H1 (cell line): ENCODE data around the gene RAD51B.

Experiments
- CBX5 ChIP-seq: fragments of 300-800, 300-1000 bp; sonication (generic); IDR thresholded peaks from 2 replicates; pipeline ENCODE4 v1.7.1; 2016; ENCODE audit warnings: antibody characterized with exemption, low read length, low read depth
- EGR1 ChIP-seq: IDR thresholded peaks from 2 replicates; pipeline ENCODE4 v1.6.1; 2011; ENCODE audit warnings: low read depth, low read length, borderline replicate concordance
- EP300 ChIP-seq, 2 experiments: IDR thresholded peaks; 1 replicate in 1 of 2; 2 replicates in 1 of 2; pipeline ENCODE4 v1.6.1; 2011 to 2012; ENCODE audit warnings: low read depth in 2 of 2, low read length in 2 of 2, mild to moderate bottlenecking in 2 of 2, borderline replicate concordance in 1 of 2, inconsistent platforms in 1 of 2, moderate library complexity in 1 of 2
- JUND ChIP-seq: IDR thresholded peaks from 2 replicates; pipeline ENCODE4 v1.6.1; 2011; ENCODE audit warnings: mild to moderate bottlenecking, improper control_type of control experiment, low read length
- KDM1A ChIP-seq: fragments of 200-600, 300-600 bp; sonication (generic); IDR thresholded peaks from 2 replicates; pipeline ENCODE4 v1.7.1; 2016; ENCODE audit warnings: mild to moderate bottlenecking, low read length, borderline replicate concordance
- PHF8 ChIP-seq: fragments of 200-600 bp; sonication (generic); conservative IDR thresholded peaks from 2 replicates; pipeline ENCODE4 v1.7.1; 2012; ENCODE audit warnings: low read depth, mild to moderate bottlenecking, inconsistent platforms, low read length, moderate library complexity
- POLR2AphosphoS5 ChIP-seq: IDR thresholded peaks from 2 replicates; pipeline ENCODE4 v1.6.1; 2011; ENCODE audit warnings: low read depth, low read length
- RAD21 ChIP-seq, 2 experiments: IDR thresholded peaks in 1 of 2; conservative IDR thresholded peaks in 1 of 2; 2 replicates each; pipeline ENCODE4 v1.6.1; 2011; ENCODE audit warnings: low read depth in 2 of 2, low read length in 2 of 2, improper control_type of control experiment in 1 of 2, inconsistent platforms in 1 of 2, mild to moderate bottlenecking in 1 of 2, moderate library complexity in 1 of 2
- TF ChIP-seq, protein P1 (sequence below), 3 experiments: IDR thresholded peaks; 1 replicate in 2 of 3; 2 replicates in 1 of 3; pipeline versions ENCODE4 v1.5.1 to v1.6.1; 2011; ENCODE audit warnings: low read length in 3 of 3, mild to moderate bottlenecking in 3 of 3, inconsistent platforms in 2 of 3, low read depth in 1 of 3, moderate library complexity in 1 of 3; ENCODE audit not compliant: insufficient read depth in 1 of 3; ENCODE audit errors: control extremely low read depth in 1 of 3
- TF ChIP-seq, protein P2 (sequence below): IDR thresholded peaks from 2 replicates; pipeline ENCODE4 v1.6.1; 2012; ENCODE audit warnings: low read length, inconsistent platforms

DNA sequence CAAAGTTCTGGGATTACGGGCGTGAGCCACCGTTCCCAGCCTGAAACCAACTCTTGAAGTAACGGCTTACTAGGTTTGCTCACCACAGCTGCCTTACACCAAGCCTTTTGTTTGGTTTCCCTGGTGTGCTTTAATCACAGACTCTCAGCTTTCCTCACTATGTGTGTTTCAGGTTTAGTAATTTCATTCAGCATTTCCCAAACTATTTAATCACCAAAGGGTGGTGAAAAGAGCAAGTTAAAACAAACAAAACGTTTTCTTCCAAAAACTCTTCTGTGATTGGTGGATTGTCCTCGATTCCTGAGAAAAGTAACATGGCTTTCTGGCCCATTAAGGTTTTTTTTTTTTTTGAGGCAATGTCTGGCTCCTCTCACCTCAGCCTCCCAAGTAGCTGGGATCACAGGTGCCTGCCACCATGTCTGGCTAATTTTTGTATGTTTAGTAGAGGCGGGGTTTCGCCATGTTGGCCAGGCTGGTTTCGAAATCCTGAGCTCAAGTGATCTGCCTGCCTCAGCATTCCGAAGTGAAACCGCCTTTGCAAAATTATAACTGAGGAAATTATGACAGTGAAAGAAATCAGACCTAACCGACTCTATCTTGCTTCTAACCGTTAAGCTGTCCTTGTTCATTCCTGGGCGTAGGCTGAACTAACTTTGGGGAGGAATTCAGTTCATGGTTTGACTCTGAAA lies 1.7 kb upstream of the RAD51B start:
- TF ChIP-seq, protein P1, sequence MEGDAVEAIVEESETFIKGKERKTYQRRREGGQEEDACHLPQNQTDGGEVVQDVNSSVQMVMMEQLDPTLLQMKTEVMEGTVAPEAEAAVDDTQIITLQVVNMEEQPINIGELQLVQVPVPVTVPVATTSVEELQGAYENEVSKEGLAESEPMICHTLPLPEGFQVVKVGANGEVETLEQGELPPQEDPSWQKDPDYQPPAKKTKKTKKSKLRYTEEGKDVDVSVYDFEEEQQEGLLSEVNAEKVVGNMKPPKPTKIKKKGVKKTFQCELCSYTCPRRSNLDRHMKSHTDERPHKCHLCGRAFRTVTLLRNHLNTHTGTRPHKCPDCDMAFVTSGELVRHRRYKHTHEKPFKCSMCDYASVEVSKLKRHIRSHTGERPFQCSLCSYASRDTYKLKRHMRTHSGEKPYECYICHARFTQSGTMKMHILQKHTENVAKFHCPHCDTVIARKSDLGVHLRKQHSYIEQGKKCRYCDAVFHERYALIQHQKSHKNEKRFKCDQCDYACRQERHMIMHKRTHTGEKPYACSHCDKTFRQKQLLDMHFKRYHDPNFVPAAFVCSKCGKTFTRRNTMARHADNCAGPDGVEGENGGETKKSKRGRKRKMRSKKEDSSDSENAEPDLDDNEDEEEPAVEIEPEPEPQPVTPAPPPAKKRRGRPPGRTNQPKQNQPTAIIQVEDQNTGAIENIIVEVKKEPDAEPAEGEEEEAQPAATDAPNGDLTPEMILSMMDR (IDR thresholded peaks at IDR 0.05; ENCODE audit: control extremely low read depth in 1 of 3, insufficient read depth in 1 of 3, low read depth in 1 of 3, low read length in 3 of 3), result no peak
- TF ChIP-seq EGR1 (no peak), RAD21 (IDR thresholded peaks at IDR 0.05 in 1 of 2, conservative IDR thresholded peaks at IDR 0.05 in 1 of 2; ENCODE audit: low read depth in 2 of 2, low read length in 2 of 2) (no peak), KDM1A (no peak), EP300 (IDR thresholded peaks at IDR 0.05; ENCODE audit: borderline replicate concordance in 1 of 2, low read depth in 2 of 2, low read length in 2 of 2) (no peak), CBX5 (no peak), PHF8 (no peak), POLR2AphosphoS5 (no peak), JUND (no peak)
- TF ChIP-seq, protein P2, sequence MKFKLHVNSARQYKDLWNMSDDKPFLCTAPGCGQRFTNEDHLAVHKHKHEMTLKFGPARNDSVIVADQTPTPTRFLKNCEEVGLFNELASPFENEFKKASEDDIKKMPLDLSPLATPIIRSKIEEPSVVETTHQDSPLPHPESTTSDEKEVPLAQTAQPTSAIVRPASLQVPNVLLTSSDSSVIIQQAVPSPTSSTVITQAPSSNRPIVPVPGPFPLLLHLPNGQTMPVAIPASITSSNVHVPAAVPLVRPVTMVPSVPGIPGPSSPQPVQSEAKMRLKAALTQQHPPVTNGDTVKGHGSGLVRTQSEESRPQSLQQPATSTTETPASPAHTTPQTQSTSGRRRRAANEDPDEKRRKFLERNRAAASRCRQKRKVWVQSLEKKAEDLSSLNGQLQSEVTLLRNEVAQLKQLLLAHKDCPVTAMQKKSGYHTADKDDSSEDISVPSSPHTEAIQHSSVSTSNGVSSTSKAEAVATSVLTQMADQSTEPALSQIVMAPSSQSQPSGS, result no peak
